Daoy (cell line): ENCODE data around the gene MNAT1. TPM values are rescaled to one million over a fixed set of nuclear protein-coding genes. Genes with fewer than 3 reads are reported as not detected.
A peak's percentile ranks its signal among the peaks of the same experiment; 100 is the strongest.
"Not testable (repeated sequence)": the region's sequence is repeated elsewhere in the genome, so short reads cannot be mapped to it uniquely, and the experiment has no call there.

Source experiments
- DNase-seq: peaks from one replicate; pipeline ENCODE4 v3.0.0-alpha.2; 2015; ENCODE audit warnings: low read depth
- total RNA-seq: library from RNA; depleted of rRNA; stranded (reverse); fragments of >200 nt; shearing (Covaris generic); gene quantifications from 2 replicates; pipeline ENCODE4 v1.2.3, GENCODE V29; 2014

Gene MNAT1
- total RNA-seq, 1 experiment from 2014 or later = 91.6 TPM

GRCh38 chr14:60805841-60806430 is 71.4 kb downstream of the MNAT1 start:
- DNase-seq = peak; percentile 66

- DNase-seq = no peak
These were observed 72.7 kb downstream of the MNAT1 start for GRCh38 chr14:60807247-60807646.

DNA sequence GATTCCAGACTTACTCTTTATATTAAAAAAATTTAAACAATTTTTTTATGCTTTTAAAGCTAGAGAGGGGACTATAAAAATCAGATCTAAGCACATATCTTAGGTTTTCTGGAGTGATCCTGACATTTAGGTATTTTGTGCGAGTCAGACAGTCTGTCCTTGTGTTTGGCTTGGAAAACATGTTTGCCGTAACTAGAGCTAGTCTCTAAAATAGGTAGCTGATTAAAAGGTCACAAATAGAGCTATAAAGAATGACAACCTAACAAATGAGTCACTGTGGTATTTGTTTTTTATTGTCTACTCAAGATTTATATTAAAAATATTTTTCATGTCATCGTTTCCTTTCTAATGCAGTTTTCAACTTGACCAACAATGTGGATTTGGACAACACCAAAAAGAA is 73.4 kb downstream of the MNAT1 start:
- no peak for DNase-seq

- DNase-seq = no peak
These were observed 78.4 kb downstream of the MNAT1 start for GRCh38 chr14:60812987-60813386.

GRCh38 chr14:60815371-60815770 is 80.8 kb downstream of the MNAT1 start:
- no peak for DNase-seq

GRCh38 chr14:60817113-60817512 is 82.6 kb downstream of the MNAT1 start:
- no peak for DNase-seq

- no peak for DNase-seq
These were observed 85.0 kb downstream of the MNAT1 start for GRCh38 chr14:60819575-60819974.

DNA sequence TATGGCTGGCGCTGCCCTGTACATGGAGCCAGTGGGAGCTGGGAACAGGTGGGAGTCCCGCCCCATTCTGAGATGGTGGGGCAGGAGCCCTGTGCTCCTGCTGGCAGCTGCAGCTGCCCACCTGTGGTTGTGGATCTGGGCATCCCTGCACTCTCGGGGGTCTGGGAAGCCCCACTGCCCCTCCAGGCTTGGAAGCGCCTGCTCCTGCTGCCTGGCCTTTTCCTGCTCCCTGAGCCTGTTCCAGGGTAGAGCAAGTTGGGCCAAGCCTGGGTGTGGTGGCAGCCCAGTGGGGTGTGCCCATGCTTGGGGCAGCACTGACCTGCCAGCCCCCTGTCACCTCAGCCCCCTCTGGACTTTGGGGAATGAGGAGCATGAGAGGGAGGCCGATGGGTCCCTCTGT is 104.0 kb downstream of the MNAT1 start:
- DNase-seq = no peak

- no peak for DNase-seq
These were observed 104.5 kb downstream of the MNAT1 start for GRCh38 chr14:60839057-60839456.

DNA sequence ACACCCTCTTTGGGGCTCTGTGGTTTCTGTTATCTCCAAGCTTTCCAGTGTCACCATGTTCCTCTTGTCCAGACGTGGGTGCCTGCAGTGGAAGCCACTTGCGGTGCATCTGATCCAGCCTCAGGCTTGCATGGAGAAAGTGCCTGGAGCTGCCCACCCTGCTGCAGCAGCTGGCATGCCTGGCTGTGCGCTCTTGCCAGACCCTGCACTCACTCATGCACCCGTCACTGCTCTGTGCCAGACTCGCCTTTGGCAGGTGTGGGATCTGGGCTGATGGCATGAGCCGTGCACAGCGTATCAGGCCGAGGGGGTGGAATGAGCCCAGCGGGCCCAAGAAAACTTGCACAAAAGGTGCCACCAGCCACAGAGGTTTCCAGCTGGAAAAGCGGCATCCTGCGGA is 105.1 kb downstream of the MNAT1 start:
- no peak for DNase-seq

- no peak for DNase-seq
These were observed 105.8 kb downstream of the MNAT1 start for GRCh38 chr14:60840313-60840712.

DNA sequence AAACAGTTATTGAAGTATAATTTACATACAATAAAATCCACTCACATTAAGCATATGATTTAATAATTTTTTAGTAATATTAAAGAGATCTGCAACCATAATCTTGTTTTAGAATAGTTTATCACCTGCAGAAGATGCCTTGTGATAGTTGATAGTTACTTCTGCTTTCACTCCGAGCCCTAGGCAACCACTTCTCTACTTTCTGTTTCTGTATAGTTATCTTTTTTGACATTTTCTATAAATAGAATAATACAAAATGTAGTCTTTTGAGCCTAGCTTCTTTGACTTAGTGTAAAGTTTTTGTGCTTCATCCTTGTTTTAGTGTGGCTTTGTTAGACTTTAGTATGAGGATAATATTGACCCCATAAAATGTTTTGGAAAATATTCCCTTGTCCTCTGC is 111.0 kb downstream of the MNAT1 start:
- no peak for DNase-seq

GRCh38 chr14:60848066-60848465 is 113.5 kb downstream of the MNAT1 start:
- no peak for DNase-seq

GRCh38 chr14:60851692-60852091 is 117.1 kb downstream of the MNAT1 start:
- DNase-seq = not testable (repeated sequence)

- DNase-seq = no peak
These were observed 121.5 kb downstream of the MNAT1 start for GRCh38 chr14:60856111-60856510.

DNA sequence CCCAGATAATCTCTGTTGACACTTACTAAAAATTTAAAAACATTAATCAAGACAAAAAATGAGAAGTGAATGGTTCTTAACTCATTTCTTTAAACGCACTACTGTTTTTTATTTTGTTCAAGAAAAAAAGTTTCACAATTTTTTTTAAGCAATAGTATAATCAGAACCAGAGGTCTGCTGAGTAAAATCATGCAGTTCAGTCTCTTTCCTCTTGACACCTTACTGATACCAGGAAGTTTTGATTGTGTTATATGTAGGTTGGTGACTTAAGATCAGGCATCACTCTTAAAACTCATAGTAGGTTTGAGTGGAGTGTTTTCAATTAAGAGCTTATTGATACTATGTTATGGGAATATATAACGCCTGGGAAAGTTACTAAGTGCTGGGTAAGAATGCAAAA is 125.0 kb downstream of the MNAT1 start:
- DNase-seq = no peak

DNA sequence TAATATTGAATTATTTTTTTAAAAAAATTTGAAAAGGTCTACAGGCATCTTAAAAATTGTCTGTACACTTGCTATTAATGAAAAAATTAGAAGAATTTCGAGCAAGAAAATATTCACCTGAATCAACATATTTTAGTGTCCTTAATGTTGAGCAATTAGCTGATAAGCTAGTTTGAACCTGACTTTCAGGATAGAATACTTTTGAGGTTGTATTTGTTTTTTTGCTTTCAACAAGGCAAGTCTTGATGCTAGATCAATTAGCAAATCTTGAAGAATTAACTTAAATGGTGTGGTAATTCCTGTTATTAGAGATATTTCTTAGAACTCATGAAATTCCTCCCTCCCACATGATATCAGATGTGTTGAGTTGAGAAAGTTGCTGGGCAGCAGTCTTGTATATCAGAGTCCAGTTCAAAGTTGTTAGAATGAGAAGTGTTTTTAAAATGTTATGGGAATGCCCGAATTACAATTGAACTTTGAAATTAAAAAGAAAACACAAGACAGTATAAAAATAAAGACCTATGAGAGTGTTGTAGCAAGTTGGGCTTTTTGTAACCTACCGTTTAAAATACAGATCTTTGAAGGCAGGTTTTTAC is 127.1 kb downstream of the MNAT1 start:
- no peak for DNase-seq

- no peak for DNase-seq
These were observed 127.7 kb downstream of the MNAT1 start for GRCh38 chr14:60862283-60862682.

DNA sequence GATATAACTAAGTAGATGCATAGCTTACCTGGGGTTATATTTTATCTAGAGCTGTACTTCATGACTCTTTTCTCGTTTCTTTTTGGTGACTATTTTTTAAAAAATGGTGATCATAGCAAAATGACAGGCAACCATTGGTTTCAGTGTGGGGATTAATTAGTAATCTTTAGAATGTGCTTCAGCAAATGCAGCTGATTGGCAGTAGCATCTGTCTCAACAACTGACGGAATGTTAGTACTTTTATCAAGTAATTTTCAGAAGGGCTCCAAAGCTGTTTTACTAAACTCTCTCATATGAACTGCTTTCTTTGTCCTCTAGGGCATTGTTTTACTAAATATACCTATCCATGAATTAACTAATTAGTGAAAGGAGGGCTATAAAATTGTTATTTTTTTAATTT is 128.7 kb downstream of the MNAT1 start:
- no peak for DNase-seq

GRCh38 chr14:60865378-60866127 is 131.0 kb downstream of the MNAT1 start:
- no peak for DNase-seq

- DNase-seq = no peak
These were observed 133.1 kb downstream of the MNAT1 start for GRCh38 chr14:60867503-60868172.

DNA sequence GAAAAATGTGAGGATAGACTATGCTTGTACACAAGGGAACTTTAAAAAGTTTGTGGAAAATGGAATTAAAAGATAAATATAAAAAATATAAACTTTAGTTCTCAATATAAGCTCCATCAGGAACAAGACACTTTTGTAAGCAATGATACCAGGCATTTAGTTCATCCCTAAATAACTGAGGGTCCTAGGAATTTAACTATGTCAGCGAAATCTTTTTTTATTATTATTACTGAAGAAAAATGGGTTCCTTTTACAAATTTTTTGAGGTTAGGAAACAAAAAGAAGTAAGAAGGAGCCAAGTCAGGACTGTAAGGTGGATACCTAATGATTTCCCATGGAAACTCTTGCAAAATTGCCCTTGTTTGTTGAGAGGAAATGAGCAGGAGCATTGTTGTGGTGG is 143.6 kb downstream of the MNAT1 start:
- DNase-seq = no peak

DNA sequence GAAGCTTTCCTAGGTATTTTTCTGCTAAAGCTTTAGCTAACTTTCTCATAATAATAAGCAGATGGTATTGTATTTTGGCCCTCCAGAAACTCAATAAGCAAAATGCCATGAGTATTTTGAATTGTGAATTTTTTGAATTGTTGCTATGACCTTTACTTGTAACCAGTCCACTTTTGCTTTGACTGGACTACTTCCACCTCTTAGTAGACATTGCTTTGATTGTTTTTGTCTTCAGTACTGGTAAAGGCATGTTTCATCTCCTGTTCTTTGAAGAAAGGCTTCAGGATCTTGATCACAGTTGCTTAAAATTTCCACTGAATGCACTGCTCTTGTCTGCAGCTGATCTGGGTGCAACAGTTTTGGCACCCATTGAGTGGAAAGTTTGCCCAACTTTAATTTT is 144.0 kb downstream of the MNAT1 start:
- DNase-seq = no peak
